ENCODE results near the gene RPEL1.
"Not testable (repeated sequence)": the region's sequence is repeated elsewhere in the genome, so short reads cannot be mapped to it uniquely, and the experiment has no call there.

RPEL1 gene

GRCh38 chr10:103245587-103245986 is at the start of gene RPEL1:
Gene RPEL1, plus strand, starts transcription at chr10:103245887. Its CDS starts 110 bp downstream, at chr10:103245997.
- not testable (repeated sequence) for DNase-seq

- DNase-seq, result no peak
Observed at GRCh38 chr10:103196516-103196915, 49.2 kb upstream of the RPEL1 start.

GRCh38 chr10:103197174-103197573 is 48.5 kb upstream of the RPEL1 start:
- no peak for DNase-seq

- no peak for DNase-seq
Observed at GRCh38 chr10:103197903-103198302, 47.8 kb upstream of the RPEL1 start.

GRCh38 chr10:103198648-103199047 is 47.0 kb upstream of the RPEL1 start:
- DNase-seq, result no peak

GRCh38 chr10:103199488-103199887 is 46.2 kb upstream of the RPEL1 start:
- DNase-seq, result no peak

- DNase-seq, result no peak
Observed at GRCh38 chr10:103202319-103202718, 43.4 kb upstream of the RPEL1 start.

GRCh38 chr10:103203466-103203865 is 42.2 kb upstream of the RPEL1 start:
- DNase-seq, result no peak

GRCh38 chr10:103204353-103205255 is 41.1 kb upstream of the RPEL1 start:
- no peak for DNase-seq

GRCh38 chr10:103205401-103205800 is 40.3 kb upstream of the RPEL1 start:
- not testable (repeated sequence) for DNase-seq

- not testable (repeated sequence) for DNase-seq
Observed at GRCh38 chr10:103206715-103207114, 39.0 kb upstream of the RPEL1 start.

- DNase-seq, result no peak
Observed at GRCh38 chr10:103207141-103207540, 38.5 kb upstream of the RPEL1 start.

GRCh38 chr10:103207643-103208042 is 38.0 kb upstream of the RPEL1 start:
- DNase-seq, result not testable (repeated sequence)

- not testable (repeated sequence) for DNase-seq
Observed at GRCh38 chr10:103210262-103210661, 35.4 kb upstream of the RPEL1 start.

GRCh38 chr10:103215601-103216000 is 30.1 kb upstream of the RPEL1 start:
- no peak for DNase-seq

GRCh38 chr10:103216362-103216761 is 29.3 kb upstream of the RPEL1 start:
- DNase-seq, result not testable (repeated sequence)

- no peak for DNase-seq
Observed at GRCh38 chr10:103224133-103224532, 21.6 kb upstream of the RPEL1 start.

GRCh38 chr10:103224721-103225120 is 21.0 kb upstream of the RPEL1 start:
- not testable (repeated sequence) for DNase-seq

- no peak for DNase-seq
Observed at GRCh38 chr10:103225939-103226338, 19.7 kb upstream of the RPEL1 start.

GRCh38 chr10:103227416-103227815 is 18.3 kb upstream of the RPEL1 start:
- no peak for DNase-seq

GRCh38 chr10:103231047-103231551 is 14.6 kb upstream of the RPEL1 start:
- DNase-seq, result no peak

- DNase-seq, result no peak
Observed at GRCh38 chr10:103232131-103232673, 13.5 kb upstream of the RPEL1 start.

- DNase-seq, result no peak
Observed at GRCh38 chr10:103232772-103233488, 12.8 kb upstream of the RPEL1 start.

Data from activated effector memory CD4-positive, alpha-beta T cell treated with Interleukin-2 at 50 U/mL for 16 hours (primary cell).